GM06990 (cell line): Measurements from ENCODE around the gene MAP2K7.

ENCODE experiments used
- DNase-seq: peaks from one replicate; pipeline ENCODE4 v3.0.0-alpha.2; 2011; ENCODE audit not compliant: insufficient read length; ENCODE audit errors: extremely low read depth
- H3K27me3 ChIP-seq: replicated peaks from 2 replicates; pipeline ENCODE4 v1.6.0; 2011; ENCODE audit warnings: low read length; ENCODE audit not compliant: control insufficient read depth, insufficient read depth
- H3K36me3 ChIP-seq: 2 replicates; pipeline ENCODE4 v1.5.1; 2011; ENCODE audit warnings: low read length; ENCODE audit not compliant: control insufficient read depth, insufficient read depth
- H3K4me3 ChIP-seq: replicated peaks from 2 replicates; pipeline ENCODE4 v1.5.1; 2011; ENCODE audit warnings: low read depth, mild to moderate bottlenecking, control low read depth, low read length
- CTCF ChIP-seq: IDR thresholded peaks from 2 replicates; pipeline ENCODE4 v1.5.1; 2011; ENCODE audit warnings: low read length, control low read depth, mild to moderate bottlenecking, inconsistent platforms; ENCODE audit not compliant: insufficient read depth, poor library complexity, severe bottlenecking

The MAP2K7 gene

GRCh38 chr19:7869910-7870511 lies 33.7 kb upstream of the MAP2K7 start:
- TF ChIP-seq CTCF = no peak
- Histone ChIP-seq H3K27me3 (no peaks in the 10 kb centered on the region; the same call in 1 of the 2 replicates), H3K36me3 (no peaks in the 10 kb centered on the region), H3K4me3 (peak overlapping the region; percentile 56)
- DNase-seq = peak; percentile 80

GRCh38 chr19:7870571-7871436 lies 32.9 kb upstream of the MAP2K7 start:
- DNase-seq = peak; percentile 83
- Histone ChIP-seq H3K36me3 (no peaks in the 10 kb centered on the region), H3K4me3 (no peak overlapping the region), H3K27me3 (no peaks in the 10 kb centered on the region; the same call in 1 of the 2 replicates)
- no peak for TF ChIP-seq CTCF

GRCh38 chr19:7871437-7872305 lies 32.0 kb upstream of the MAP2K7 start:
- peak overlapping the region; percentile 25; the same call in 1 of the 2 replicates for H3K4me3 ChIP-seq
- H3K27me3 ChIP-seq = no peaks in the 10 kb centered on the region; the same call in 1 of the 2 replicates
- no peak for TF ChIP-seq CTCF
- H3K36me3 ChIP-seq = no peaks in the 10 kb centered on the region
- DNase-seq = peak; percentile 86

- H3K27me3 ChIP-seq = no peaks in the 10 kb centered on the region; the same call in 1 of the 2 replicates
- no peak for TF ChIP-seq CTCF
- no peak overlapping the region for H3K4me3 ChIP-seq
- H3K36me3 ChIP-seq = no peaks in the 10 kb centered on the region
- no peak for DNase-seq
These were observed 31.1 kb upstream of the MAP2K7 start for GRCh38 chr19:7872306-7873204.

- H3K36me3 ChIP-seq = no peaks in the 10 kb centered on the region
- no peak for TF ChIP-seq CTCF
- H3K27me3 ChIP-seq = no peaks in the 10 kb centered on the region; the same call in 1 of the 2 replicates
- no peak overlapping the region for H3K4me3 ChIP-seq
- no peak for DNase-seq
These were observed 30.2 kb upstream of the MAP2K7 start for GRCh38 chr19:7873304-7874075.
